ENCODE results near the gene HAO2.

The HAO2 gene

DNA sequence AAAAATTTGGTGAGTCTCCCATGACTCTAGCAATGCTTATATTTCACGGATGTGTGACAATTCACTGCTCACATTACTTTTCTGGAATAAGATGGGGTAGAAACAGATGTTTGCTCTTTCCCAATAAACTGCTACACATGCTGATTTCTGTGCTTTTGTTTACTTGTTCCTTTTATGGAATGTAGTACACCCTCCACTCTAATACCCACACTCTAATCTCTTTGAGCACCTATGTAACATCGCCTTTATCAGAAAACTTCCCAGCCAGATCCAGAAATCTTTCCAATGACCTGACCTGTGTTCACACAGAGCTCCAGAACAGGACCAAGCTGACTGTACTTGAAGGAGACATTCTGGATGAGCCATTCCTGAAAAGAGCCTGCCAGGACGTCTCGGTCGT lies 50.5 kb downstream of the HAO2 start:
- no peak overlapping the region for H3K27ac ChIP-seq
- TF ChIP-seq, protein P1, sequence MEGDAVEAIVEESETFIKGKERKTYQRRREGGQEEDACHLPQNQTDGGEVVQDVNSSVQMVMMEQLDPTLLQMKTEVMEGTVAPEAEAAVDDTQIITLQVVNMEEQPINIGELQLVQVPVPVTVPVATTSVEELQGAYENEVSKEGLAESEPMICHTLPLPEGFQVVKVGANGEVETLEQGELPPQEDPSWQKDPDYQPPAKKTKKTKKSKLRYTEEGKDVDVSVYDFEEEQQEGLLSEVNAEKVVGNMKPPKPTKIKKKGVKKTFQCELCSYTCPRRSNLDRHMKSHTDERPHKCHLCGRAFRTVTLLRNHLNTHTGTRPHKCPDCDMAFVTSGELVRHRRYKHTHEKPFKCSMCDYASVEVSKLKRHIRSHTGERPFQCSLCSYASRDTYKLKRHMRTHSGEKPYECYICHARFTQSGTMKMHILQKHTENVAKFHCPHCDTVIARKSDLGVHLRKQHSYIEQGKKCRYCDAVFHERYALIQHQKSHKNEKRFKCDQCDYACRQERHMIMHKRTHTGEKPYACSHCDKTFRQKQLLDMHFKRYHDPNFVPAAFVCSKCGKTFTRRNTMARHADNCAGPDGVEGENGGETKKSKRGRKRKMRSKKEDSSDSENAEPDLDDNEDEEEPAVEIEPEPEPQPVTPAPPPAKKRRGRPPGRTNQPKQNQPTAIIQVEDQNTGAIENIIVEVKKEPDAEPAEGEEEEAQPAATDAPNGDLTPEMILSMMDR (IDR thresholded peaks at IDR 0.05): no peak
- no peak for TF ChIP-seq ZFX (IDR thresholded peaks at IDR 0.05; ENCODE audit: borderline replicate concordance)

DNA sequence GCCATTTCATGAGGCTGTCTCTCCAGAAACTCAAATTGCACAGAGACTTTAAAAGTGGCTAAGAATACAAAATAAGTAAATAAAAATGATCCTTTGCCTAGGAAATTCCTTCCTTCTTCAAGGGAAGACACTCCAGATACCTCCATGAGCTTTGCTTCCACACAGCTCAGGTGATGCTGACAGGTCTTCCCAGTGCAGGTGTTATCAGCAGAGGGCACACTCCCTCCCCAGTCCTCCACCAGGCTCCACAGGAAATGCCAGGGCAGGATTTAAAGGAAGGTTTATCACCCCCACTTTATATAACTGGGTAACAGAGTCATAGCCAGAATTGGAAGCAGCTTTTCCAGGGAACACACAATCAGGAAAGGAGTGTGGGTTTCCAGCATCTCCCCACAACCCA lies 52.1 kb downstream of the HAO2 start:
- no peak overlapping the region for H3K27ac ChIP-seq
- no peak for TF ChIP-seq ZFX (IDR thresholded peaks at IDR 0.05; ENCODE audit: borderline replicate concordance)
- TF ChIP-seq, protein P1 (IDR thresholded peaks at IDR 0.05): no peak

DNA sequence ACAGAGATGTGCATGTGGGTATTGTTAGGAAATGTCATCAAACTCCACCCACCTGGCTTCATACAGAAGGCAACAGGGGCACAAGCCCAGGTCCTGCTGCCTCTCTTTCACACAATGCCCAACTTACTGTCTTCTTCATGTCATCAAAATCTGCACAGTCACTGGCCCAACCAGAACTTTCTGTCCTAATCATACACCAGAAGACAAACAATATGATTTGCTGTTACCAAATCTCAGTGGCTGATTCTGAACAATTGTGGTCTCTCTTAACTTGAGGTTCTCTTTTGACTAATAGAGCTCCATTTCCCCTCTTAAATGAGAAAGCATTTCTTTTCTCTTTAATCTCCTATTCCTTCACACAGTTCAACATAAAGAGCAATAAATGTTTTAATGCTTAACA lies 54.0 kb downstream of the HAO2 start:
- no peak overlapping the region for H3K27ac ChIP-seq
- TF ChIP-seq, protein P1 (IDR thresholded peaks at IDR 0.05): no peak
- no peak for TF ChIP-seq ZFX (IDR thresholded peaks at IDR 0.05; ENCODE audit: borderline replicate concordance)

DNA sequence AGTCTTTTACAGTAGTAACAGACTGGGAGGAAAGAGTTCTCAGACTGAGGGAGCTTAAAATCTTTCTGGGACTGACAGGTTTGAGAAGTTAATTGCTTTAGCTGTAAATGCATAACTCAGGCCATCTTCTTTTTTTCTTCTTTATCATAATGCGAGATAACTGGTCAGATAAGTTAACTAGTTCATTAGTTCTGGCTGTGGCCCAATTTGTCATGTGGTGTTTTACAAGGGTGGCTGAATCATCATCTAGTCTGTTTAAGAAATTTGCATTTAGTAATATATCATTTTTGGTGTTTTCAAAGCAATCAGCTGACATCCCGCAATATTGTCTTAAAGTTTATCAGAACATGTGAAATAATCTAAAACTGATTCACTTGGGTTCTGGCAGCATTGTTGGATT lies 60.4 kb downstream of the HAO2 start:
- no peak overlapping the region for H3K27ac ChIP-seq
- TF ChIP-seq, protein P1 (IDR thresholded peaks at IDR 0.05): no peak
- no peak for TF ChIP-seq ZFX (IDR thresholded peaks at IDR 0.05; ENCODE audit: borderline replicate concordance)

DNA sequence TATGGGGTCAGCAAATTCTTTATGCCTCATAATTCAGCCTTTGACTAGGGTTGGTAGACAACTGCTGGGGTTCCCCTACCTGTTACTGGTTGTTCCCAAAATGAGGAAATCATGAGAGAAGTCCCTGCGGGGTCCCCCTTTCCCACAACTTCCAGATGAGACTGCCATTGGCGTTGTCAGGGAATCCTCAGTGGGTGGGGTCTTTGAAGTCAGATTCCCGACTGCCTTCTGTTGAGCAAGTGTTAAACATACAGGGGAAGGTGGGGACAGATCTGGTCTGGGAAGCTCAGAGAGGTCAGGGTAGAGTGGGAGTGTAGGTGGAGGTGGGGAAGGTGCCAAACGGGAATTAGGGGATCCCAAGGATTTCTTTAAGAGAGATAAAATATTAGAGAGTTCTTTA lies 61.1 kb downstream of the HAO2 start:
- TF ChIP-seq, protein P1 (IDR thresholded peaks at IDR 0.05): no peak
- no peak for TF ChIP-seq ZFX (IDR thresholded peaks at IDR 0.05; ENCODE audit: borderline replicate concordance)
- H3K27ac ChIP-seq: no peak overlapping the region

DNA sequence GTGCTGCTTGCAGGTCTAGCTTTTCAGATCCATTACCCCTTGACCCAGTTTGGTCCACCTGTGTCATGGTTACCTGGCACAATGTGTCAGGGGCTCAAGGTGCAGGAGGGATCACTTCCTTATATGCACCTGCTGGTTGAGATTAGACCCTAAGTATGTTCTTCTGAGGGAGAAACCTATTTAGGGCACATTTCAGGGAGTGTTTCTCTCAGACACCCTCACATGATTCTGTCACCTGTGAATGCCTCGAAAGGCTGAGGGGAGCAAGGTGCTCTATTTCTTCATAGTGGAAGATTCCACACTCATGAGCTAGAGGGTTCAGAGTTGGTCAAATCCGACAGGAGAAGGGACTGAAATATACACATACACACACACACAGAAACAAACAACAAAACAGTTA lies 61.9 kb downstream of the HAO2 start:
- TF ChIP-seq ZFX (IDR thresholded peaks at IDR 0.05; ENCODE audit: borderline replicate concordance): no peak
- TF ChIP-seq, protein P1 (IDR thresholded peaks at IDR 0.05): no peak
- no peak overlapping the region for H3K27ac ChIP-seq

DNA sequence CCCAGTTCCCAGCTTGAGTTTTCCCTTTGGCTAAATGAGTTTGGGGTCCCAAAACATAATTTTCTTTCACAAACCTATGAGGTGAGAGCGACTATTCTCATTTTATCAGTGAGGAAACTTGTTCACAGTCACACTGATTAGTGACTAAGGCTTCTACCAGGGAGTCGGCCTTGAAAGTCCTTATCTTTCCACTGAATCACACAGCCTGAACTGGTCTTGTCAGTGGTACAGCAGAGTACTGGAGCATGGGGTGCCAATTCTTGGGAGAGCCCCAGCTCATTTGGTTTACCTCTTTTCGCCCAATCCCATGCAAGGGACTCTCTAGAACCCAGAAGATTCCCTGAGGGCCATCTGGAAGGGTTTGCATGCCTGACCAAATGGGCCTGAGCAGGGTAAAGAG lies 63.3 kb downstream of the HAO2 start:
- TF ChIP-seq, protein P1 (IDR thresholded peaks at IDR 0.05): no peak
- TF ChIP-seq ZFX (IDR thresholded peaks at IDR 0.05; ENCODE audit: borderline replicate concordance): no peak
- no peak overlapping the region for H3K27ac ChIP-seq

All from 22Rv1 (cell line).